ENCODE results near the gene EPHB2. TPM values are rescaled to one million over a fixed set of nuclear protein-coding genes. Genes with fewer than 3 reads are reported as not detected.

Gene EPHB2
- total and polyA plus RNA-seq, 2 donors (not counting 3 experiments of a cell fraction or from before 2014, with no cell fraction given), result 50.8 to 69.1 TPM

DNA sequence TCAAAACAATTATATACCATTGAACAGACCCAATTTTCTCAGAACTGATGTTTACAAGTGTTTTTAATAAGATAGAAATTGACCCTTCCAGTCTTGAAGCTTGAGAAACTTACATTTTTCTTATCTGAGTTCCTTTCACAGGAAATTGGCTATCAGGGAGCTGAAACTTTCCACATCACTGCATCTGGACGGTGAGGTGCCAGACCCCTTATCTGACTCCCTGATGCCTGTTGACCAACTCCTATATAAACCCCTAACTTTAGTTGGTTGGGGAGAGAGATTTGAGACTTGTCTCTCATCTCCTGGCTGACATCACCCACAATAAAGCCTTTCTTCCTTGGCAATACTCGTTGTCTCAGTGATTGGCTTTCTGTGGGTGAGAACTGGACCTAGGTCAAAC is 230.6 kb downstream of the EPHB2 start:
- Histone ChIP-seq H3K4me1 (ENCODE audit: control insufficient read depth, extremely low read depth, insufficient read depth, low read length) (no peaks in the 10 kb centered on the region), H3K36me3 (ENCODE audit: control insufficient read depth in 2 of 2, extremely low read depth in 1 of 2, insufficient read depth in 2 of 2, low read length in 2 of 2) (no peaks in the 10 kb centered on the region), H4K20me1 (replicated peaks; ENCODE audit: control insufficient read depth, extremely low read depth, insufficient read depth, low read length) (no peaks in the 10 kb centered on the region), H3K27me3 (ENCODE audit: control insufficient read depth in 2 of 2, insufficient read depth in 2 of 2, low read length in 2 of 2) (peaks cover 11 to 25% of the 10 kb centered on the region in 2 experiments), H2AFZ (ENCODE audit: low read depth, low read length) (no peak overlapping the region), H3K27ac (ENCODE audit: insufficient read depth, low read depth, low read length) (no peak overlapping the region), H3K4me2 (ENCODE audit: insufficient read depth, low read length) (no peak overlapping the region), H3K79me2 (ENCODE audit: control insufficient read depth, insufficient read depth, low read length) (no peaks in the 10 kb centered on the region), H3K4me3 (replicated peaks in 1 of 3; ENCODE audit: insufficient read depth in 1 of 3, low read depth in 1 of 3, low read length in 3 of 3) (no peak overlapping the region), H3K9me3 (replicated peaks; ENCODE audit: control insufficient read depth, insufficient read depth, low read length) (no peaks in the 10 kb centered on the region), H3K9me1 (replicated peaks; ENCODE audit: control insufficient read depth, extremely low read depth, insufficient read depth, low read length) (no peaks in the 10 kb centered on the region), H3K9ac (replicated peaks; ENCODE audit: extremely low read depth, insufficient read depth, low read length) (no peak overlapping the region)
- dilution Hi-C loops (cut with MboI; ENCODE audit: extremely low pct_ligation_motif_present, low sequenced_read_pairs), result no loop called here
- DNase-seq (ENCODE audit: low read depth, low spot score), result no peak
- CTCF ChIA-PET, result interaction anchor here (0.9 kb wide), 1 partner anchor 11 kb away, joined by 3 read pairs; no protein-coding TSS in a partner anchor
- intact Hi-C loops (cut with micrococcal nuclease), result no loop called here
- TF ChIP-seq FOS (IDR thresholded peaks at IDR 0.05; ENCODE audit: borderline replicate concordance, insufficient read depth, low read length), result no peak
- TF ChIP-seq EZH2 (IDR thresholded peaks at IDR 0.05; ENCODE audit: borderline replicate concordance, low read depth, low read length, severe bottlenecking), result no peak
- TF ChIP-seq, protein P1, sequence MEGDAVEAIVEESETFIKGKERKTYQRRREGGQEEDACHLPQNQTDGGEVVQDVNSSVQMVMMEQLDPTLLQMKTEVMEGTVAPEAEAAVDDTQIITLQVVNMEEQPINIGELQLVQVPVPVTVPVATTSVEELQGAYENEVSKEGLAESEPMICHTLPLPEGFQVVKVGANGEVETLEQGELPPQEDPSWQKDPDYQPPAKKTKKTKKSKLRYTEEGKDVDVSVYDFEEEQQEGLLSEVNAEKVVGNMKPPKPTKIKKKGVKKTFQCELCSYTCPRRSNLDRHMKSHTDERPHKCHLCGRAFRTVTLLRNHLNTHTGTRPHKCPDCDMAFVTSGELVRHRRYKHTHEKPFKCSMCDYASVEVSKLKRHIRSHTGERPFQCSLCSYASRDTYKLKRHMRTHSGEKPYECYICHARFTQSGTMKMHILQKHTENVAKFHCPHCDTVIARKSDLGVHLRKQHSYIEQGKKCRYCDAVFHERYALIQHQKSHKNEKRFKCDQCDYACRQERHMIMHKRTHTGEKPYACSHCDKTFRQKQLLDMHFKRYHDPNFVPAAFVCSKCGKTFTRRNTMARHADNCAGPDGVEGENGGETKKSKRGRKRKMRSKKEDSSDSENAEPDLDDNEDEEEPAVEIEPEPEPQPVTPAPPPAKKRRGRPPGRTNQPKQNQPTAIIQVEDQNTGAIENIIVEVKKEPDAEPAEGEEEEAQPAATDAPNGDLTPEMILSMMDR (IDR thresholded peaks at IDR 0.05; ENCODE audit: extremely low read depth in 1 of 2, insufficient read depth in 1 of 2, low read depth in 1 of 2, low read length in 2 of 2), result no peak
- TF ChIP-seq, protein P2, sequence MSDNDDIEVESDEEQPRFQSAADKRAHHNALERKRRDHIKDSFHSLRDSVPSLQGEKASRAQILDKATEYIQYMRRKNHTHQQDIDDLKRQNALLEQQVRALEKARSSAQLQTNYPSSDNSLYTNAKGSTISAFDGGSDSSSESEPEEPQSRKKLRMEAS (IDR thresholded peaks at IDR 0.05; ENCODE audit: insufficient read depth, insufficient read length), result no peak
- TF ChIP-seq JUN (IDR thresholded peaks at IDR 0.05; ENCODE audit: borderline replicate concordance, insufficient read depth, insufficient read length, low read depth), result no peak
- no peak for TF ChIP-seq POLR2AphosphoS5 (IDR thresholded peaks at IDR 0.05; ENCODE audit: insufficient read depth, low read depth, low read length)
- no peak for TF ChIP-seq MYC (IDR thresholded peaks at IDR 0.05; ENCODE audit: low read depth, low read length)
- TF ChIP-seq POLR2A (IDR thresholded peaks at IDR 0.05; ENCODE audit: low read depth, low read length), result no peak
- no peak for TF ChIP-seq GATA2 (IDR thresholded peaks at IDR 0.05; ENCODE audit: insufficient read depth, insufficient read length, low read depth, low read length)
- no TSS peak for BruUV-seq (replicated peaks)
- no peak for FAIRE-seq
- POLR2A ChIA-PET, result no interaction called here
